GM21390 (cell line): ENCODE results near the gene PTPRK.

Source experiments
- ATAC-seq: cut with Tn5 transposase; IDR thresholded peaks from one replicate; pipeline ENCODE4 v1.9.1; 2021; ENCODE audit not compliant: unreplicated experiment

Gene PTPRK

DNA sequence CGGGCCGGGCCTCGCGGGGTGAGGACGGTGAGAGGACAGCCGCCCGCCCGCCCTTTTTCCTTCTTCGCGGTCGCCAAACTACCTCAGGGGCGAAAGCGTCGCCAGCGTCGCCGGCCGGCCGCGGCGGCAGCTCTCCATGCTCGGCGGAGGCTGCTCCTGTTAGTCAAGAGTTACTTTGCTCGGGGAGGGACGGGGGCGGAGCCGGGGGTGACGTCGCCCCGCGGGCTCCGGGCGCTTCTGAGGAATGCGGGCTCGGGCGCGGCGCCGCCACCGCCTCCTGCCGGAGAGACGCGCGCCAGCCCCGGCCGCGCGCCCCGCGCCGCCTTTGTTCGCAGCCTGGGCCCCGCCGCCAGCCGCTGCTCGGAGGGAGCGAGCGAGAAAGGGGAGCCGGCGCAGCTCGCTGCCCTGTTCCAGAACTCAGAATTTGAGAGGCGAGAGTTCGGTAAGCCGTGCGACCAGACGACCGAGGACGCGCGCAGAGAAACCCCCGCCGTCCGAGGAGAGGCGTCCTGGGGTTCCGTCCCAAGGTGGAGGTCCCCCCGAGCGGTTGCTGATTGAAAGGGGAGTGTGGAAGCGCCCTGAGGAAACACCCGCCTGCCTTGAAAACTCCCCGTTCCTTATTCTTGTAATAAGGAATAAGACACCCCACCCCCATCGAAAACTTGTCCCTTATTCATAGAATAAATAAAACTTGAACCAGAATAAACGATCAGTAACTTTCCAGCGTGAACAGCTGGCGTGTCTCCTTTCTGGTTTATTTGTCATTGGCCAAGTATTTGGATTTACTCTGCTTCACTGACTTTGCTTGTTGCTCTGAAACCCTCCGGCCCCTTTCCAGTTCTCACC, at the start of gene PTPRK:
TSS of gene PTPRK (minus strand) at position 164 of the 846 bp plus-strand sequence. CDS start 241 bp downstream, outside the sequence.
- peak; percentile 89 for ATAC-seq

DNA sequence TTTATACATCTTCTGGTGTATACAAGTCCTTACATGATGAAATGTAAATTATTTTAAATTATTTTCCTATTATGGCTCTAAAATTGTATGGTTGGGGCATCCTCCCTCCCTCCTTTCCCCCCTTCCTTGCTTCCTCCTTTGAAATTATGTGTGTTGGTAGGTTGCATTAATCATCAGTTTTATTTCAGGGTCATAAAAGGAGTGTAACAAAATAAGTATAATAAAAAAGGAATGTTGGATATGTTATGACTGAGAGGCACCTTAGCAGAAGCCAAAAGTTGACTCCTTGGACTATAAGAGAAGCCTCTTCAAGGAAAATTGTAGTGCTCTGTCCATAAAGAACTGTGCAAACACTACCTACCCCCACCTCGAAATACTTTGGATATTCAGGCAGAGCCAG, 46.6 kb upstream of the PTPRK start:
- ATAC-seq = no peak

- no peak for ATAC-seq
Measured at GRCh38 chr6:128560966-128561365, 40.6 kb upstream of the PTPRK start.

- no peak for ATAC-seq
Measured at GRCh38 chr6:128558924-128559323, 38.5 kb upstream of the PTPRK start.

DNA sequence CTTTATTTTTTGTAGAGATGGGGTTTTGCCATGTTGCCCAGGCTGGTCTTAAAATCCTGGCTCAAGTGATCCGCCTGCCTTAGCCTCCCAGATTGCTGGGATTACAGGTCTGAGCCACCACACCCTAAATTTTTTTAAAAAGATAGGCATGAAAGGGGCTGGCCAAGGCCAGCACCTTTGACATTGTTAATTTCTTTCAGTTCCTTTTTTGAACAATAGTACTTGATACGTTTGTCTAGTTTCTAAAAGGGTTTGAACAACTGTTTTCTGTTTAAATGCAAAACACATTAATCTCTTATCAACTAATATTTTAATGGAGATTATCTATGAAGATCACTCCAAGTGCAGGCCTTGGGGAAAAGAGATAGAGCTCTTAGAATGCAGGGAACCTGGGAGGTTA, 37.6 kb upstream of the PTPRK start:
- ATAC-seq = peak; percentile 60

DNA sequence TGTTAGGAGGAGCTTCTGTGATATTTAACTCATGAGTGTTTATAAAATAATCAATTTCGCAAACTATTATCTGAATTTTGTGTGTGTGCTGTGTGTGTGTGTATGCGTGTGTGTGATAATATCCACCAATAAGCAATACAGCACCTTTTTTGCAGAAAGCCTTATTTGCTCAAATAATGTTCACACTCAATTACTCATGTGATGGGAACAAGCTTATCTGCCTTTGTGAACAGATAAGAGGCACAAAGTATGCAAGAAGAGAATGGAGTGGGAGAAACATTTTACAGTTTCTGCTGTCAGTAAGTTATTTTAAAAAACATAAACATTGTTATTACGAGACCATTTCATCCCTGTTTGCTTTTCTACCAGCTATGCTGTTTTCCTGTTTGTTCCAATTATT, 36.7 kb upstream of the PTPRK start:
- ATAC-seq = no peak

DNA sequence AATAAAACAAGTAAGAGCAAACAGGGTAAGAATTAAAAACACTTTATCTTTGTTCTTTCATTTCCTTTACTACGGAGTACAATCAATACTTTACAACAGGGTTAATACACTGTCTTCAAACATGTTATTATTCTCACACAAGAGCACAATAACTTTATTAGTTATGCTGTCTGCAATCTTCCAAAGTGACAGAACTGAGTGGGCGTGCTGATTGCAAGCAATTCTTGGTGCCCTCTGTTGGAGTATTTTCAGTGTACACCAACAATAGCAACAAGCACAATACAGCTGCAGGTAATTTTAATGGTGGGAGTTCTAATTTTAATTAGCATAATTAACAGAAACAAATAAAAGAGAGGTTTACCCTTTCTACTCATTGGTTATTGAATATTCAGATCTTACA, 33.9 kb upstream of the PTPRK start:
- no peak for ATAC-seq

DNA sequence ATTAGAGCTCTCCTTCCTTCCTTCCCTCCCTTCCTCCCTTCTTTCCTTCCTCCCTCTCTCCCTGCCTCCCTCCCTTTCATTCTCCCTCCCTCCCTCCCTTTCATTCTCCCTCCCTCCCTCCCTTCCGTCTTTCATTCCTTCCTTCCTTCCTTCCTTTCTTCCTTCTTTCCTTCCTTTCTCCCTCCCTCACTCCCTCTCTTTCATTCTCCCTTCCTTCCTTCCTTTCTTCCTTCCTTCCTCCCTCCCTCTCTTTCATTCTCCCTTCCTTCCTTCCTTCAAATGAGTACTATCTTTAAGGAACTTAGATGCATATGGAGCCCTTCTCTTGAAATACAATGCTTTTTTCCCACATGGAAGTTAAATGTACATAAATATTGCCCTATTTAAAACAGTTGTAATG, 20.9 kb upstream of the PTPRK start:
- no peak for ATAC-seq

DNA sequence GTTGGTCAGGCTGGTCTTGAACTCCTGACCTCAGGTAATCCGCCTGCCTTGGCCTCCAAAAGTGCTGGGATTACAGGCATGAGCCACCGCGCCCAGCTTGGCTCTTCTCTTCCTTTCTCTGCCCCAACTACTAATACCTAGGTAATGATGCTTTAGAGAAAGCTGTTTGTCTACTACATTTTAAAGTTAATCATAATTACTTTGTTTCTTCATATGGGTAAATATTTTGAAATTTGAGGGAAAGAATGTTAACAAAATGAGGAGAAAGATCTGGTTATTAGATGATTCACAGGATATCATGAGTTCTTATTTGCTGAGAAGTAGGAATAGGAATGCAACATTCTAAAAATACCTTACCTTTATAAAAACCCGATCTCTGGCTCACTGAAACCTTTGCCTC, 18.4 kb upstream of the PTPRK start:
- no peak for ATAC-seq

GRCh38 chr6:128532827-128533226, 12.4 kb upstream of the PTPRK start:
- ATAC-seq = no peak

DNA sequence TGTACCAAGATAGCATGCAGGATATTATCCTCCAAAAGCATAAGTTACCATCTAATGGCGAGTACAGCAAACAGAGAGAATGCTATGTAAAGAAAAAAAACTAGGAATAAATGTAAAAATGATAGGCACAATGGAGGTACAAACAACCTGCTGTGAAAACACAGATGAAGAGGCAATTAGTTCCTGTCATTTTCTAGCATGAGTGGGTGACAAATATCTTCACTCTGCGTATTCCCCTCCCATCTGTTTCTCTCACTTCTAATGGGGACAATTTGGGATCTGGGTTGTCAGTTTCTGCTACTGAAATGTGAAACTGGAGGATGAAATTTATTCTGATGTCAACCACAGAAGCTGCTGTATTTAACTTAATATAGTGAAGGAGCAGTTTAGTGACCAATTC, 11.7 kb upstream of the PTPRK start:
- ATAC-seq = no peak

- no peak for ATAC-seq
Measured at GRCh38 chr6:128531696-128532095, 11.3 kb upstream of the PTPRK start.

GRCh38 chr6:128528241-128528640, 7.8 kb upstream of the PTPRK start:
- no peak for ATAC-seq

DNA sequence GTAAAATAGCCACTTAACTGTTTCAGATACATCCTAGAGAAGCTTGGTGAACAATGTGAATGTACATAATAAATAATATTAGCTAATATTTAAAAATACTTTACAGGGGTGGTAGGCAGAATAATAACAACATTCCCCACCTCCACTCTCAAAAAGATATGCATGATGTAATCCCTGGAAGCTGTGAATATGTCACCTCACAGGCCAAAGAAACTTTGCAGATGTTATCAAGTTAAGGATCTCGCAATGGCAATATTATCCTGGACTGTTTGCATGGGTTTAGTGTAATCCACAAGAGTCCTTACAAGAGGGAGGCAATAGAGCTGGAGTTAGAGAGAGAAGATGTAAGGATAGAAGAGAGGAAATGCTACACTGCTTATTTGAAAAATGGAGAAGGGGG, 7.0 kb upstream of the PTPRK start:
- no peak for ATAC-seq

DNA sequence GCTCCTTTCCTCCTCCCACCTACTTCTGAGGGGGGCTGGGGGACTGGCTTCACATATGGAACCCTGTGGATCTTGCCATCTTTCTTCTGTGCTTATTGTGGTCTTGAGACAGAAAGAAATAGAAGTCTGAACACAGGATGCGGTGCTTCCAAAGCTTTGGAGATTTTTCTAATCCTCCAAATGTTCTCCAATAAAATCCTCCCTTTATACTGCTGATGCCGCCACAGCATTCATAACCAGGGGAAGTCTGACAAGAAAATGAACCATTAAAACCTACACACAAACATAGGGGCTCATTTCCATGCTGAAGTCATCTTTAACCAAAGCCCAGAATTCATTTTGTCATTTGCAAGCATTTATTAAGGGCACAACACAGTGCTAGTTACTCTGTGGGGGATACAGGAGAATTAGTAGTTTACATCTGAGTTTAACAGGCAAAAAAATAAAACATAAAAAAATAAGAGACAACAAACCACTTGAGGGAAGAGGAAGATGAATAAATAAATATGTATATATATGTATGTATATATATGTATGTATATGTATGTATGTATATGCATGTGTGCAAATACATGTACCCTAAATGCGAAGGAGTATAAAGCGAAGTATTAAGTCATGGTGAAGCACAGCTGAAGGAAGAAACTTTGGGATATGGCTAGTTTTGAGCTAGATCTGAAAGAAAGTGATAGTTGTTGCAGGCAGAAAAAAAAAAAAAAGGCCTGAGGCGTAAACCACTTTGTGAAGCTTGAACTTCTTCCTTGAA, 5.9 kb upstream of the PTPRK start:
- ATAC-seq = no peak

DNA sequence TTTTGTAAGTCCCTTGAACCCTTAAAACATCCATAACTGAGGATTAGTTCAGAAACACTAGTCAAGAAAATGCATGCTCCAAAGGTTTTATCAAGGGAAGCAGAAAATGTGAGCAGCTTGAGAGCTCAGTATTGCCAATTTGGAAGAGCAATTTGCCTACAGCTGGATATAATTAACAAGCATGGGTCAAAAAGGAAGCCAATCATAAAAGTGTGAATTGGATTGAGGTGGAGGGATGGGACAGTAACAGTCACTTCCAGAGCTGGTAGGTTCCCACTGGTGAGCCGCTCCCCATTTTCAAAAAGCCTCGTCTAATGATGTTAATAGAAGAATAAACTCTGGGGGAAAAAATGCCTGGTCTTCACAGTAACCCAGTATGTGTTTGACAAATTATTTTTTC, 5.0 kb upstream of the PTPRK start:
- ATAC-seq = no peak

DNA sequence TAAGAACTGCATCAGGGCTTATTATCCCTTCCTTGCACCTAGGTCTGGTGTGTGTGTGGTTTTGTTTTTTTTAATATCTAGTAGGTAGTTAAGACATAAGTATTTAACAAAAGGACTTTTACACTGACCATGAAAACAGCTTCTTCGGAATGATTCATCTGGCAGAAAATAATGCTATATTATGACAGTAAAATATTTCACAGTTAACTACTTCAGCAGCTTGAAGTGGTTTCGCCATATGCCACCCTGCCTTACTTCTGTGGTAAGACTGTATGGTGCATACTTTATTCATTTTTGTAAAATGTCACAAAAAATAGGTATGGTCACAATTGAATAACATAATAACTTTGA, 858 bp upstream of the PTPRK start:
- no peak for ATAC-seq

DNA sequence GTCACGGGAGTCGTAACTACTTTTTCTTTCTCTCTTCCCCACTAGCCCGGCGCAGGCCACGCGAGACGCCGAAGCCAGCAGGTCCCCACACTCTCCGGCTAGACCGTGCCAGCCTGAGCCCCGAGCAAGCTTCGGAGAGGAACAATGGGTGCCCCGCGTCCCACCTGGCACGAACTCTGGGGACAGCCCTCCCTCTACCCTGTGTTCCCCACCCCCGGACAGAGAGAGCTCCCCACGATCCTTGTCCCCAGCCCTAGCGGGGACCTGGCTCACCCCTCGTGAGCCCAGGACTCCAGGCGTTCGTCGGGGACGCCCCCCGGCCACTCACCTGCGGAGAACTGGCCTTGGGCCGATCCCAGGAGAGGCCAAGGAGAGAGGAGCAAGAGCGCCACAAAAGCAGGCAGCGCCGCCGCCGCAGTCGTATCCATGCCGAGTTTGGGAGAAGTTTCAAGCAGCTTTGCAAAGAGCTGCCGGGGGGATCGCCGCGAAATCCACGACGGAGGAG, 416 bp downstream of the PTPRK start:
- ATAC-seq = peak; percentile 23

DNA sequence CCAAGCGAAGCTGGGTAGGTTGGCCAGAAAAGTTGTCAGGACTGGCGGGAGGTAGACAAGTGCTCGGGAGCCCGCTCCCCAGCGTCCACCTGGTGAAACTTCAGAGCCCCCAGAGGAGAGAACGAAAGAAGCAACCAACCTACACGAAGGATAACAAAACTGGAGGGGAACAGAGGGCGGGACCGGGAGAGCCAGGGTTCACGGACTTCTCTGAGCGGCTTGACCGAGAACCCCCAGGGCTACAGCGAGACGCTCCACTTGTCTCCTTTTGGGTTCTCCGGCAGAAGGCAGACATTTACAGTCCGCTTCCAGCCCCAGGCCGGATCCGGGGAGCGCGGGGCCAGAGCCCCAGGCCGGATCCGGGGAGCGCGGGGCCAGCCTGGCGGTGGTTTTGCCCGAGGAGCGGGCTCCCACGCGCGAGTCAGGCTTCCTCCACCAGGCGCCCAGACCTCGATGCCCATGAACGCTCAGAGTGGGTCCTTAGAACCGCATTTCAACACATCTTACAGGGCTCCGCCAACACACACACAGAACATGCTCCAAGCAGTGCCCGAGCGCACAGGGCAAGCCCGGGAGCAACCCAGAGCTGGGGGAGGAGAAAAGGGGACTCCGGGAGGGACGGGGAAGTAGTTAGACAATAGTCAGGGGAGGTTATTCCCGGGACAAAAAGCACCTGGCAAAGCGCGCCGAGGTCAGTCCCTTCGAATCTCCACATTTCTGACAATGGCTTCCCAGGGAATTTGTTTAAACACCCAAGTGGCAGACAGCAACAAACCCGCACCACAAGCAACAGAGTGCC, 1.1 kb downstream of the PTPRK start:
- ATAC-seq = no peak

GRCh38 chr6:128518434-128519131, 1.8 kb downstream of the PTPRK start:
- no peak for ATAC-seq

- no peak for ATAC-seq
Measured at GRCh38 chr6:128517124-128517523, 3.3 kb downstream of the PTPRK start.
